Measurements from ENCODE around the gene NME2.
A peak's percentile ranks its signal among the peaks of the same experiment; 100 is the strongest.
"Not testable (repeated sequence)": the region's sequence is repeated elsewhere in the genome, so short reads cannot be mapped to it uniquely, and the experiment has no call there.

Gene NME2

DNA sequence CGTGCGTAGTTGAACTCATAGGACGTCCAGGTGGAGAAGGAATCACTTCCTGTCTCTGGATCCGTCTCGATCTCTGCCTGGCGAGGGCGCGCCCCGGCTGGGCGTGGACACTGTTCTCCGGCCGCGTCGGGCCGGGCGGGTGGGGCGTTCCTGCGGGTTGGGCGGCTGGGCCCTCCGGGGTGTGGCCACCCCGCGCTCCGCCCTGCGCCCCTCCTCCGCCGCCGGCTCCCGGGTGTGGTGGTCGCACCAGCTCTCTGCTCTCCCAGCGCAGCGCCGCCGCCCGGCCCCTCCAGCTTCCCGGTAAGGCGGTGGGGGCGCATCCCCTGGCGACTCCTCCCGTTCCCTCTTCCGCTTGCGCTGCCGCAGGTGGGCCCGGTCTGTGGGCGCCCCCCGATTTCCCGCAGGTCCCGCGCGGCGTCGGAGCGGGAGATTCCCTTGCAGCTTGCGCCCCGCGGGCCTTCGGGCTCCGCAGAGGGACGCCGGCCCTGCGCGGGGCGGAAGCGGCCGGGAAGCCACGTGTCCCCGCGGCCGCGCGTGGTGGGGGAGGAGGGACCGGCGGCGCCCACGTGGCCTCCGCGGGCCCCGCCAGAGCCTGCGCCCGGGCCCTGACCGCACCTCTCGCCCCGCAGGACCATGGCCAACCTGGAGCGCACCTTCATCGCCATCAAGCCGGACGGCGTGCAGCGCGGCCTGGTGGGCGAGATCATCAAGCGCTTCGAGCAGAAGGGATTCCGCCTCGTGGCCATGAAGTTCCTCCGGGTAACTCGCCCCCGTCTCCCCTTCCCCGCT, at the start of gene NME2:
TSS of gene NME2 (plus strand) at position 214 of the 789 bp plus-strand sequence. CDS start at position 634, 420 bp downstream.
- DNase-seq: peak; percentile 57 to 85

- DNase-seq: peak; percentile 54 to 80
Observed at GRCh38 chr17:51118330-51119195, 47.6 kb upstream of the NME2 start.

GRCh38 chr17:51119415-51120356, 46.5 kb upstream of the NME2 start:
- DNase-seq: peak in 1 of 2 experiments; percentile 31

- DNase-seq: no peak
Observed at GRCh38 chr17:51120357-51120738, 45.9 kb upstream of the NME2 start.

- peak; percentile 91 to 97 for DNase-seq
Observed at GRCh38 chr17:51120739-51121619, 45.2 kb upstream of the NME2 start, which contains the start of gene SPAG9. Gene SPAG9 (minus strand): TSS chr17:51120868. CDS start chr17:51120656, 212 bp downstream.

GRCh38 chr17:51121620-51122472, 44.4 kb upstream of the NME2 start:
- DNase-seq: no peak

- not testable (repeated sequence) for DNase-seq
Observed at GRCh38 chr17:51122473-51123115, 43.6 kb upstream of the NME2 start.

GRCh38 chr17:51124640-51125503, 41.3 kb upstream of the NME2 start:
- DNase-seq: no peak

GRCh38 chr17:51128076-51128475, 38.1 kb upstream of the NME2 start:
- DNase-seq: peak in 1 of 2 experiments; percentile 30

DNA sequence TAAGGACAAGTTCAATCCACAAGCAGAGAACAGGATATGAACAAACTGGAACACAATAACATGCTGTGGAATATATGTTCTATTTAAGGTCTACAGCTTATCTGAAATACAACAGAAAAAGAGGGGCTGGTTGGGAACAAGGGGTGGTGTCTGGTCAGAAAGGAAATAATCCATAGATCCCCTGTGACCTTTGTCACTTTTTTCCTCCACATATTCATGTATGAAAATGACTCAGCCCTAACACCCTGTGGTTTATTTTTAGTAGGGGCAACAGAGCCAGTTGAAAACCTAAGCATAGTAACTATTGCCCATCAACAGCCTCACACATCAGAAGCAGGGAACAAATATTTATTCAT, 33.3 kb upstream of the NME2 start:
- no peak for DNase-seq

- no peak for DNase-seq
Observed at GRCh38 chr17:51133365-51133764, 32.8 kb upstream of the NME2 start.

GRCh38 chr17:51135956-51136355, 30.3 kb upstream of the NME2 start:
- DNase-seq: no peak

- DNase-seq: no peak
Observed at GRCh38 chr17:51142597-51142996, 23.6 kb upstream of the NME2 start.

GRCh38 chr17:51144266-51145022, 21.8 kb upstream of the NME2 start:
- no peak for DNase-seq

DNA sequence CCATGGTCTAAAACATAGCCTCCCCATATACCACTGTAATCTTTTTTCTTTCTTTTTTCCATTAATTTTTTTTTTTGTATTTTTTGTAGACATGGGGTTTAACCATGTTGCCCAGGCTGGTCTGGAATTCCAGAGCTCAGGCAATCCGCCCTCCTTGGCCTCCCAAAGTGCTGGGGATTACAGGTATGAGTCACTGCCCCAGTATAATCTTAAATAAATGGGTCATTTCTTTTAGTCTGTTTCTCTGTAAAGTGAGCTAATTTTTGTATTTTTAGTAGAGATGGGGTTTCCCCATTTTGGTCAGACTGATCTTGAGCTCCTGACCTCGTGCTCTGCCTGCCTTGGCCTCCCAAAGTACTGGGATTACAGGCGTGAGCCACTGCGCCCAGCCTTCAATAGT, 18.6 kb upstream of the NME2 start:
- no peak for DNase-seq

GRCh38 chr17:51149163-51149562, 17.0 kb upstream of the NME2 start:
- no peak for DNase-seq

DNA sequence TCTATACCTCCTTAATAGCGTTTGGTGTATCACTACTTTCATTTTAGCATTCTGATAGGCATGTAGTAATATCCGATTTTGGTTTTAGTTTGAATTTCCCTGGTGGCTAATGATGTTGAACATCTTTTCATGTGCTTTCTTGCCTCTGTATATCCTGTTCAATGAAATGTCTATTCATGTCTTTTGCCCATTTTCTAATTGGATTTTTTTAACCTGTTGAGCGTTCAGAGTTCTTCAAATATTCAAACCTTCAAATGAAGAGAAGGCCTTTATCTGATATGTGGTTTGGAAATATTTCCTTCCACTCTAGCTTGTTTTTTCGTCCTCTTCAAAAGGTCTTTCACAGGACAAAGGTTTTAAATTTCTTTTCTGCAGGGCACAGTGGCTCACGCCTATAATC, 15.3 kb upstream of the NME2 start:
- no peak for DNase-seq

- DNase-seq: no peak
Observed at GRCh38 chr17:51152766-51153209, 13.4 kb upstream of the NME2 start.

All from NCI-H446 (cell line).